Smooth muscle cell (in vitro differentiated cells): Measurements from ENCODE around the gene BIVM. TPM values are rescaled to one million over a fixed set of nuclear protein-coding genes. Genes with fewer than 3 reads are reported as not detected.

Experiments used
- DNase-seq: peaks from one replicate; lab custom pipeline; 2025; ENCODE audit not compliant: unreplicated experiment; lab: John Stamatoyannopoulos, UW
- H2AFZ ChIP-seq: fragments of 200-600 bp; sonication (generic); 2 replicates; pipeline ENCODE4 v1.6.0; 2016; ENCODE audit warnings: antibody characterized with exemption, low read depth, mild to moderate bottlenecking
- H3F3A ChIP-seq: fragments of 200-600 bp; sonication (generic); 2 replicates; pipeline ENCODE4 v1.6.0; 2017; ENCODE audit warnings: antibody characterized with exemption, low read depth
- H3K27ac ChIP-seq: fragments of 200-600 bp; sonication (generic); 2 replicates; pipeline ENCODE4 v1.5.1; 2016; ENCODE audit warnings: low read depth, mild to moderate bottlenecking
- H3K27me3 ChIP-seq: fragments of 200-600 bp; sonication (generic); 2 replicates; pipeline ENCODE4 v1.6.1; 2016; ENCODE audit warnings: low read depth, mild to moderate bottlenecking
- H3K36me3 ChIP-seq: fragments of 200-600 bp; sonication (generic); 2 replicates; pipeline ENCODE4 v1.5.1; 2016; ENCODE audit warnings: low read depth
- H3K4me1 ChIP-seq: fragments of 200-600 bp; sonication (generic); 2 replicates; pipeline ENCODE4 v1.5.1; 2016; ENCODE audit warnings: low read depth
- H3K4me2 ChIP-seq: fragments of 200-600 bp; sonication (generic); 2 replicates; pipeline ENCODE4 v1.6.0; 2016; ENCODE audit warnings: mild to moderate bottlenecking
- H3K4me3 ChIP-seq: fragments of 200-600 bp; sonication (generic); 2 replicates; pipeline ENCODE4 v1.5.1; 2016; ENCODE audit warnings: mild to moderate bottlenecking
- H3K79me2 ChIP-seq: fragments of 200-600 bp; sonication (generic); 2 replicates; pipeline ENCODE4 v1.6.0; 2016; ENCODE audit warnings: low read depth, mild to moderate bottlenecking
- H3K9ac ChIP-seq: fragments of 200-600 bp; sonication (generic); 2 replicates; pipeline ENCODE4 v1.6.0; 2016; ENCODE audit warnings: low read depth
- H3K9me3 ChIP-seq: fragments of 200-600 bp; sonication (generic); replicated peaks from 2 replicates; pipeline ENCODE4 v1.5.1; 2016; ENCODE audit warnings: low read depth
- H4K20me1 ChIP-seq: fragments of 200-600 bp; sonication (generic); 2 replicates; pipeline ENCODE4 v1.6.0; 2016; ENCODE audit warnings: low read depth
- CTCF ChIP-seq: fragments of 200-600 bp; sonication (generic); IDR thresholded peaks from 2 replicates; pipeline ENCODE4 v1.5.1; 2017; ENCODE audit warnings: borderline replicate concordance, mild to moderate bottlenecking, antibody characterized with exemption; ENCODE audit not compliant: insufficient read depth, poor library complexity, severe bottlenecking
- WGBS: methylation state at CpG from one replicate; pipeline ENCODE4 v1.1.7; 2016; ENCODE audit warnings: low lambda C conversion rate; 5-methylcytosine and 5-hydroxymethylcytosine counted together
- polyA plus RNA-seq: library from polyadenylated mRNA; unstranded; fragments of >200 nt; fragmentation: Nextera tagmentation; extraction: Ambion mirVana; gene quantifications from 2 replicates; pipeline ENCODE4 v1.2.1, GENCODE V29; 2016
- total RNA-seq: library from RNA; depleted of rRNA; stranded (reverse); fragments of >200 nt; gene quantifications from 2 replicates; pipeline ENCODE4 v1.2.3, GENCODE V29; 2014

BIVM gene
- total and polyA plus RNA-seq, 2 experiments from 2014 or later: 7.7 to 9.1 TPM

GRCh38 chr13:102852556-102852955 is 53.6 kb downstream of the BIVM start:
- Histone ChIP-seq H3K27me3 (no peaks in the 10 kb centered on the region), H3K36me3 (peaks cover 27% of the 10 kb centered on the region), H3K27ac (no peak overlapping the region), H3K4me1 (no peaks in the 10 kb centered on the region), H4K20me1 (peaks cover 54% of the 10 kb centered on the region), H3K4me3 (no peak overlapping the region), H3K79me2 (peaks cover 37% of the 10 kb centered on the region), H3K9ac (no peak overlapping the region), H3K4me2 (no peak overlapping the region), H2AFZ (no peak overlapping the region), H3K9me3 (no peaks in the 10 kb centered on the region), H3F3A (no peaks in the 10 kb centered on the region)
- no peak for DNase-seq
- WGBS: 97% methylated on average over 3 of the region's 3 CpGs
- no peak for TF ChIP-seq CTCF

- TF ChIP-seq CTCF: no peak
- H3K79me2 ChIP-seq: peaks cover 16% of the 10 kb centered on the region
- H3K36me3 ChIP-seq: peaks cover 39% of the 10 kb centered on the region
- no peak overlapping the region for H3K27ac ChIP-seq
- no peak overlapping the region for H3K9ac ChIP-seq
- no peak overlapping the region for H3K4me2 ChIP-seq
- H3K4me3 ChIP-seq: no peak overlapping the region
- H3K9me3 ChIP-seq: no peaks in the 10 kb centered on the region
- DNase-seq: no peak
- 97% methylated on average over 7 of the region's 7 CpGs for WGBS
- H3K27me3 ChIP-seq: no peaks in the 10 kb centered on the region
- H3K4me1 ChIP-seq: no peaks in the 10 kb centered on the region
- peaks cover 33% of the 10 kb centered on the region for H4K20me1 ChIP-seq
- H2AFZ ChIP-seq: no peak overlapping the region
- H3F3A ChIP-seq: no peaks in the 10 kb centered on the region
Measured at GRCh38 chr13:102854675-102855074, 55.8 kb downstream of the BIVM start.

GRCh38 chr13:102856557-102856956 is 57.6 kb downstream of the BIVM start:
- TF ChIP-seq CTCF: no peak
- Histone ChIP-seq H2AFZ (no peak overlapping the region), H3K9ac (no peak overlapping the region), H3K27ac (no peak overlapping the region), H3K27me3 (no peaks in the 10 kb centered on the region), H4K20me1 (peaks cover 21% of the 10 kb centered on the region), H3K9me3 (no peaks in the 10 kb centered on the region), H3K4me1 (no peaks in the 10 kb centered on the region), H3K4me3 (no peak overlapping the region), H3F3A (no peaks in the 10 kb centered on the region), H3K4me2 (no peak overlapping the region), H3K79me2 (peaks cover 5% of the 10 kb centered on the region), H3K36me3 (peaks cover 42% of the 10 kb centered on the region)
- no peak for DNase-seq
- 81% methylated on average over 6 of the region's 6 CpGs for WGBS

GRCh38 chr13:102862624-102863210 is 63.8 kb downstream of the BIVM start:
- no peak overlapping the region for H2AFZ ChIP-seq
- WGBS: 97% methylated on average over 13 of the region's 13 CpGs
- H3K4me3 ChIP-seq: no peak overlapping the region
- no peaks in the 10 kb centered on the region for H3K9me3 ChIP-seq
- no peaks in the 10 kb centered on the region for H3F3A ChIP-seq
- no peaks in the 10 kb centered on the region for H3K4me1 ChIP-seq
- no peaks in the 10 kb centered on the region for H3K27me3 ChIP-seq
- H3K9ac ChIP-seq: no peak overlapping the region
- H4K20me1 ChIP-seq: peaks cover 26% of the 10 kb centered on the region
- H3K4me2 ChIP-seq: no peak overlapping the region
- H3K27ac ChIP-seq: no peak overlapping the region
- H3K79me2 ChIP-seq: no peaks in the 10 kb centered on the region
- no peak for TF ChIP-seq CTCF
- no peak for DNase-seq
- H3K36me3 ChIP-seq: peaks cover 45% of the 10 kb centered on the region
